K562 (cell line): ENCODE data around the gene SCYGR1. TPM values are rescaled to one million over a fixed set of nuclear protein-coding genes. Genes with fewer than 3 reads are reported as not detected.

Experiments
- CXXC5 ChIP-seq: fragments of 250-450 bp; sonication (Bioruptor Pico); IDR thresholded peaks from 2 replicates; pipeline ENCODE4 v1.8.0; 2022; ENCODE audit warnings: inconsistent platforms, mild to moderate bottlenecking, moderate library complexity
- EGR1 ChIP-seq: fragments of 450-650 bp; conservative IDR thresholded peaks from 2 replicates; pipeline ENCODE4 v1.6.1; 2017; ENCODE audit warnings: mild to moderate bottlenecking
- ETV6 ChIP-seq, 3 experiments: fragments of 150-350 bp in 1 of 3; sonication (generic) in 1 of 3; formaldehyde crosslinking in 1 of 3; IDR thresholded peaks; 2 replicates each; pipeline versions ENCODE4 v1.6.1 to v1.8.0; 2014 to 2022; ENCODE audit warnings: borderline replicate concordance in 2 of 3, low read depth in 2 of 3, antibody characterized with exemption in 1 of 3, low read length in 1 of 3, mild to moderate bottlenecking in 1 of 3, missing genetic modification reagents in 1 of 3
- HMG20B ChIP-seq: fragments of 250-450 bp; sonication (Bioruptor Pico); IDR thresholded peaks from 2 replicates; pipeline ENCODE4 v1.5.0; 2021; ENCODE audit warnings: mild to moderate bottlenecking
- HOXB6 ChIP-seq: fragments of 250-450 bp; sonication (Bioruptor Pico); IDR thresholded peaks from 2 replicates; pipeline ENCODE4 v1.5.1; 2022; ENCODE audit warnings: mild to moderate bottlenecking, borderline replicate concordance
- MAFK ChIP-seq: IDR thresholded peaks from 2 replicates; pipeline ENCODE4 v1.6.1; 2011; ENCODE audit warnings: low read length, improper control_type of control experiment
- RCOR1 ChIP-seq, 2 experiments: IDR thresholded peaks; 2 replicates each; pipeline ENCODE4 v1.6.1; 2012; ENCODE audit warnings: low read depth in 2 of 2, low read length in 2 of 2, borderline replicate concordance in 1 of 2, improper control_type of control experiment in 1 of 2
- RNF2 ChIP-seq: sonication (generic); IDR thresholded peaks from 2 replicates; pipeline ENCODE4 v1.6.1; 2016
- TBL1XR1 ChIP-seq, 2 experiments: IDR thresholded peaks; 2 replicates each; pipeline ENCODE4 v1.6.1; 2012; ENCODE audit warnings: improper control_type of control experiment in 2 of 2, low read length in 2 of 2, mild to moderate bottlenecking in 1 of 2
- ZNF695 ChIP-seq: fragments of 450-650 bp; formaldehyde crosslinking; IDR thresholded peaks from 2 replicates; pipeline ENCODE4 v1.4.0; 2020; ENCODE audit warnings: mild to moderate bottlenecking, moderate library complexity
- ZNF75A ChIP-seq: fragments of 450-650 bp; formaldehyde crosslinking; IDR thresholded peaks from 2 replicates; pipeline ENCODE4 v1.4.0; 2020; ENCODE audit warnings: mild to moderate bottlenecking
- polyA plus RNA-seq, 8 experiments: library from polyadenylated mRNA; depleted of rRNA in 4 of 8; stranded (reverse) in 5 of 8; unstranded in 3 of 8; fragments of >200 nt; fragmentation: Nextera tagmentation in 2 of 8; fragmentation: Illumina TruSeq in 1 of 8; extraction: Ambion mirVana in 2 of 8; extraction: Trizol in 1 of 8; gene quantifications; 2 replicates each; pipeline versions ENCODE4 v1.2.1 to v1.2.3, GENCODE V29; 2011 to 2014; ENCODE audit warnings: inconsistent platforms in 1 of 8, missing spikeins in 1 of 8
- total RNA-seq, 7 experiments: library from RNA; depleted of rRNA in 6 of 7; stranded (reverse); fragments of >200 nt in 6 of 7; fragmentation: Illumina TruSeq in 2 of 7; extraction: Trizol in 2 of 7; gene quantifications; 2 replicates each; pipeline versions ENCODE4 v1.2.1 to v1.2.3, GENCODE V29; 2011 to 2021; ENCODE audit warnings: low replicate concordance in 1 of 7
- TF ChIP-seq, protein P1 (sequence below), 2 experiments: fragments of 450-650 bp in 1 of 2; sonication (generic) in 1 of 2; formaldehyde crosslinking; conservative IDR thresholded peaks; 2 replicates each; pipeline versions ENCODE4 v1.4.0 to v1.8.1; 2020 to 2022; ENCODE audit warnings: mild to moderate bottlenecking in 1 of 2, missing genetic modification reagents in 1 of 2
- TF ChIP-seq, protein P2 (sequence below): fragments of 250-450 bp; sonication (Bioruptor Pico); IDR thresholded peaks from 2 replicates; pipeline ENCODE4 v1.4.0; 2020; ENCODE audit warnings: mild to moderate bottlenecking, moderate library complexity
- TF ChIP-seq, protein P3 (sequence below): fragments of 200-800 bp; sonication (Bioruptor generic); IDR thresholded peaks from 2 replicates; pipeline ENCODE4 v1.6.1; 2016; ENCODE audit warnings: missing genetic modification characterization, missing compliant biosample characterization
- TF ChIP-seq, protein P4 (sequence below): fragments of 450-650 bp; formaldehyde crosslinking; IDR thresholded peaks from 2 replicates; pipeline ENCODE4 v1.4.0; 2020; ENCODE audit warnings: mild to moderate bottlenecking, moderate library complexity

The SCYGR1 gene
- total and polyA plus RNA-seq, 9 of the 15 experiments (the other 6 are each of a cell fraction or from before 2014, with no cell fraction given), result not detected

DNA sequence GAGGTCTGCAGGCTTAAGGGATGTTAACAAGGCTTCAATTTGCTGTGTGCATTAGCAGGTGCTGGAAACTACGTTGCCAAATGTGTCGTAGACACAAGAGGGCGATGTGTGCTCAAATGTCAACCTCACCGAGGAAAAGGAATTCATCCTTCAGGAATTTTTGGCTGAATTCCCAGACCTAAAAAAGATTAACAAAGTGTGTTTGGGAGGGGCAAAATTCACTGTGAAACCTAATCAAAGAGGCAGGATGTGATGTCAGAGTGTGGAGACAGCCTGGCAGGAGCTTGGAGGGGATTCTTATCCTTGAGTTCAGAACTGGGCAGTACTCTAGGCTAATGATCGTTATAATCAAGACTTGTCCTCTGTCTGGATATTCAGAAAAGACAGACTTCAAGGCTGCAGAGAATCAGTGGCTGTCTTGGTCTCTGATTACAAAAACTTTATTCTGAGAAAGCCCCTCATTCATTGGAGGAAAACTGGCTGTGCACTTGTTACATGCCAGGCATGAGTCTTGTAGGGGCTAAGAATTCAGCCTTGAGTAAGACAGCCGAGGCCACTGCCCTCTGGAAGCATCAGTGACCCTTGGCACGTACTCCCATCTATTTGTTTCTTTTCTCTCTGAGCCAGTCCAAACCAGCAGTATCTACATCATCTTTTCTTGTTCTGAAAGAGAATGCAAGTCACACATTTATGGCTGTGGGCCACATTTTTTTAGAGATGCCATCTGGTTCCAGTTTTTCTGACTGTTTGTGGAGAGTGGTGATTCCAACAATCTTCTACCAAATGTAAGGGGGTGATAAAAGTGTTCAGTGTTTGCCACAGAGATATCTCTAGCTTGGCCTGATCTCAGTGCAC lies 18.7 kb upstream of the SCYGR1 start (continued):
- no peak for TF ChIP-seq ETV6 (IDR thresholded peaks at IDR 0.05; ENCODE audit: borderline replicate concordance in 1 of 2, low read depth in 2 of 2, low read length in 1 of 2)
- no peak for TF ChIP-seq ETV6 (CRISPR knock-in tag; IDR thresholded peaks at IDR 0.05; ENCODE audit: borderline replicate concordance)
- TF ChIP-seq, protein P1, sequence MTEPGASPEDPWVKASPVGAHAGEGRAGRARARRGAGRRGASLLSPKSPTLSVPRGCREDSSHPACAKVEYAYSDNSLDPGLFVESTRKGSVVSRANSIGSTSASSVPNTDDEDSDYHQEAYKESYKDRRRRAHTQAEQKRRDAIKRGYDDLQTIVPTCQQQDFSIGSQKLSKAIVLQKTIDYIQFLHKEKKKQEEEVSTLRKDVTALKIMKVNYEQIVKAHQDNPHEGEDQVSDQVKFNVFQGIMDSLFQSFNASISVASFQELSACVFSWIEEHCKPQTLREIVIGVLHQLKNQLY (CRISPR knock-in tag; conservative IDR thresholded peaks at IDR 0.05), result no peak
- peak in 1 of 2 experiments; percentile 72; a peak in 2 of 4 replicates for TF ChIP-seq RCOR1 (IDR thresholded peaks at IDR 0.05; ENCODE audit: borderline replicate concordance in 1 of 2, low read depth in 2 of 2, low read length in 2 of 2)
- TF ChIP-seq MAFK, result no peak
- TF ChIP-seq HOXB6, result no peak
- TF ChIP-seq CXXC5 (CRISPR knock-in tag), result 0 out of 2 replicates have a peak, but pooled peaks have one; percentile 14
- no peak for TF ChIP-seq TBL1XR1 (IDR thresholded peaks at IDR 0.05; ENCODE audit: low read length in 2 of 2)
- TF ChIP-seq HMG20B, result no peak
- TF ChIP-seq EGR1, result no peak
- no peak for TF ChIP-seq RNF2
- no peak for TF ChIP-seq ZNF75A (CRISPR knock-in tag)
- TF ChIP-seq, protein P2, sequence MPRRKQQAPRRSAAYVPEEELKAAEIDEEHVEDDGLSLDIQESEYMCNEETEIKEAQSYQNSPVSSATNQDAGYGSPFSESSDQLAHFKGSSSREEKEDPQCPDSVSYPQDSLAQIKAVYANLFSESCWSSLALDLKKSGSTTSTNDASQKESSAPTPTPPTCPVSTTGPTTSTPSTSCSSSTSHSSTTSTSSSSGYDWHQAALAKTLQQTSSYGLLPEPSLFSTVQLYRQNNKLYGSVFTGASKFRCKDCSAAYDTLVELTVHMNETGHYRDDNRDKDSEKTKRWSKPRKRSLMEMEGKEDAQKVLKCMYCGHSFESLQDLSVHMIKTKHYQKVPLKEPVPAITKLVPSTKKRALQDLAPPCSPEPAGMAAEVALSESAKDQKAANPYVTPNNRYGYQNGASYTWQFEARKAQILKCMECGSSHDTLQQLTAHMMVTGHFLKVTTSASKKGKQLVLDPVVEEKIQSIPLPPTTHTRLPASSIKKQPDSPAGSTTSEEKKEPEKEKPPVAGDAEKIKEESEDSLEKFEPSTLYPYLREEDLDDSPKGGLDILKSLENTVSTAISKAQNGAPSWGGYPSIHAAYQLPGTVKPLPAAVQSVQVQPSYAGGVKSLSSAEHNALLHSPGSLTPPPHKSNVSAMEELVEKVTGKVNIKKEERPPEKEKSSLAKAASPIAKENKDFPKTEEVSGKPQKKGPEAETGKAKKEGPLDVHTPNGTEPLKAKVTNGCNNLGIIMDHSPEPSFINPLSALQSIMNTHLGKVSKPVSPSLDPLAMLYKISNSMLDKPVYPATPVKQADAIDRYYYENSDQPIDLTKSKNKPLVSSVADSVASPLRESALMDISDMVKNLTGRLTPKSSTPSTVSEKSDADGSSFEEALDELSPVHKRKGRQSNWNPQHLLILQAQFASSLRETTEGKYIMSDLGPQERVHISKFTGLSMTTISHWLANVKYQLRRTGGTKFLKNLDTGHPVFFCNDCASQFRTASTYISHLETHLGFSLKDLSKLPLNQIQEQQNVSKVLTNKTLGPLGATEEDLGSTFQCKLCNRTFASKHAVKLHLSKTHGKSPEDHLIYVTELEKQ (CRISPR knock-in tag), result no peak
- TF ChIP-seq, protein P3, sequence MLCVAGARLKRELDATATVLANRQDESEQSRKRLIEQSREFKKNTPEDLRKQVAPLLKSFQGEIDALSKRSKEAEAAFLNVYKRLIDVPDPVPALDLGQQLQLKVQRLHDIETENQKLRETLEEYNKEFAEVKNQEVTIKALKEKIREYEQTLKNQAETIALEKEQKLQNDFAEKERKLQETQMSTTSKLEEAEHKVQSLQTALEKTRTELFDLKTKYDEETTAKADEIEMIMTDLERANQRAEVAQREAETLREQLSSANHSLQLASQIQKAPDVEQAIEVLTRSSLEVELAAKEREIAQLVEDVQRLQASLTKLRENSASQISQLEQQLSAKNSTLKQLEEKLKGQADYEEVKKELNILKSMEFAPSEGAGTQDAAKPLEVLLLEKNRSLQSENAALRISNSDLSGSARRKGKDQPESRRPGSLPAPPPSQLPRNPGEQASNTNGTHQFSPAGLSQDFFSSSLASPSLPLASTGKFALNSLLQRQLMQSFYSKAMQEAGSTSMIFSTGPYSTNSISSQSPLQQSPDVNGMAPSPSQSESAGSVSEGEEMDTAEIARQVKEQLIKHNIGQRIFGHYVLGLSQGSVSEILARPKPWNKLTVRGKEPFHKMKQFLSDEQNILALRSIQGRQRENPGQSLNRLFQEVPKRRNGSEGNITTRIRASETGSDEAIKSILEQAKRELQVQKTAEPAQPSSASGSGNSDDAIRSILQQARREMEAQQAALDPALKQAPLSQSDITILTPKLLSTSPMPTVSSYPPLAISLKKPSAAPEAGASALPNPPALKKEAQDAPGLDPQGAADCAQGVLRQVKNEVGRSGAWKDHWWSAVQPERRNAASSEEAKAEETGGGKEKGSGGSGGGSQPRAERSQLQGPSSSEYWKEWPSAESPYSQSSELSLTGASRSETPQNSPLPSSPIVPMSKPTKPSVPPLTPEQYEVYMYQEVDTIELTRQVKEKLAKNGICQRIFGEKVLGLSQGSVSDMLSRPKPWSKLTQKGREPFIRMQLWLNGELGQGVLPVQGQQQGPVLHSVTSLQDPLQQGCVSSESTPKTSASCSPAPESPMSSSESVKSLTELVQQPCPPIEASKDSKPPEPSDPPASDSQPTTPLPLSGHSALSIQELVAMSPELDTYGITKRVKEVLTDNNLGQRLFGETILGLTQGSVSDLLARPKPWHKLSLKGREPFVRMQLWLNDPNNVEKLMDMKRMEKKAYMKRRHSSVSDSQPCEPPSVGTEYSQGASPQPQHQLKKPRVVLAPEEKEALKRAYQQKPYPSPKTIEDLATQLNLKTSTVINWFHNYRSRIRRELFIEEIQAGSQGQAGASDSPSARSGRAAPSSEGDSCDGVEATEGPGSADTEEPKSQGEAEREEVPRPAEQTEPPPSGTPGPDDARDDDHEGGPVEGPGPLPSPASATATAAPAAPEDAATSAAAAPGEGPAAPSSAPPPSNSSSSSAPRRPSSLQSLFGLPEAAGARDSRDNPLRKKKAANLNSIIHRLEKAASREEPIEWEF (CRISPR knock-in tag), result no peak
- TF ChIP-seq, protein P4, sequence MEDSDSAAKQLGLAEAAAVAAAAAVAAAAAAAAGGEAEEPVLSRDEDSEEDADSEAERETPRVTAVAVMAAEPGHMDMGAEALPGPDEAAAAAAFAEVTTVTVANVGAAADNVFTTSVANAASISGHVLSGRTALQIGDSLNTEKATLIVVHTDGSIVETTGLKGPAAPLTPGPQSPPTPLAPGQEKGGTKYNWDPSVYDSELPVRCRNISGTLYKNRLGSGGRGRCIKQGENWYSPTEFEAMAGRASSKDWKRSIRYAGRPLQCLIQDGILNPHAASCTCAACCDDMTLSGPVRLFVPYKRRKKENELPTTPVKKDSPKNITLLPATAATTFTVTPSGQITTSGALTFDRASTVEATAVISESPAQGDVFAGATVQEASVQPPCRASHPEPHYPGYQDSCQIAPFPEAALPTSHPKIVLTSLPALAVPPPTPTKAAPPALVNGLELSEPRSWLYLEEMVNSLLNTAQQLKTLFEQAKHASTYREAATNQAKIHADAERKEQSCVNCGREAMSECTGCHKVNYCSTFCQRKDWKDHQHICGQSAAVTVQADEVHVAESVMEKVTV (CRISPR knock-in tag), result peak; percentile 83
- TF ChIP-seq ZNF695 (CRISPR knock-in tag), result no peak
